Ovary (tissue), 9 donors: ENCODE measurements around the gene CELF3. TPM values are rescaled to one million over a fixed set of nuclear protein-coding genes. Genes with fewer than 3 reads are reported as not detected.
"Not testable (repeated sequence)": the region's sequence is repeated elsewhere in the genome, so short reads cannot be mapped to it uniquely, and the experiment has no call there.

Source experiments
- DNase-seq, 5 donors: peaks; one replicate each; pipeline ENCODE4 v3.0.0-alpha.2; 2019 to 2020
- H3K27ac ChIP-seq, 2 donors: fragments of 200-600 bp; one replicate each; pipeline versions ENCODE4 v1.5.1 to v1.8.0; 2019 to 2022
- H3K27me3 ChIP-seq: fragments of 200-600 bp; one replicate; pipeline ENCODE4 v1.8.0; 2022
- H3K36me3 ChIP-seq: fragments of 200-600 bp; sonication (generic); one replicate; pipeline ENCODE4 v1.5.1; 2019
- H3K4me1 ChIP-seq: one replicate; pipeline ENCODE4 v1.8.1; 2013; ENCODE audit warnings: mild to moderate bottlenecking, moderate library complexity; ENCODE audit not compliant: insufficient read depth
- H3K4me3 ChIP-seq: fragments of 200-600 bp; sonication (generic); one replicate; pipeline ENCODE4 v1.5.1; 2017
- H3K9me3 ChIP-seq, 2 donors: fragments of 200-600 bp in 1 of 2; sonication (generic) in 1 of 2; one replicate each; pipeline versions ENCODE4 v1.5.1 to v1.8.1; 2013 to 2019; ENCODE audit warnings: mild to moderate bottlenecking in 1 of 2, moderate library complexity in 1 of 2
- CTCF ChIP-seq, 3 donors: fragments of 450-650 bp in 2 of 3; fragments of 200-600 bp in 1 of 3; IDR thresholded peaks; one replicate each; pipeline versions ENCODE4 v1.5.1 to v1.8.0; 2016 to 2022; ENCODE audit warnings: antibody characterized with exemption in 3 of 3, mild to moderate bottlenecking in 1 of 3
- EP300 ChIP-seq: sonication (generic); formaldehyde crosslinking; IDR thresholded peaks from one replicate; pipeline ENCODE4 v1.6.1; 2017; ENCODE audit warnings: antibody characterized with exemption
- POLR2A ChIP-seq: fragments of 450-650 bp; IDR thresholded peaks from one replicate; pipeline ENCODE4 v1.6.1; 2017; ENCODE audit warnings: antibody characterized with exemption, mild to moderate bottlenecking, moderate library complexity
- WGBS, 3 donors: extraction: QIAGEN DNeasy Blood & Tissue Kit in 1 of 3; methylation state at CpG; one replicate each; pipeline versions ENCODE4 v1.1.5 to v1.1.7; 2013 to 2017; 5-methylcytosine and 5-hydroxymethylcytosine counted together
- intact Hi-C, 4 donors: fragments of 100-400 bp; cut with DNase I; formaldehyde crosslinking; loops; one replicate each; pipeline versions ENCODE4 v1.11.0 to v1.15.1; 2022 to 2023
- polyA plus RNA-seq, 2 donors: library from polyadenylated mRNA; stranded (reverse); fragments of 200-250 nt in 1 of 2; fragments of 350-450 nt in 1 of 2; fragmentation: Illumina TruSeq in 1 of 2; extraction: RNeasy Lipid Tissue Mini Kit (QIAGEN cat#74804) in 1 of 2; gene quantifications; one replicate each; pipeline ENCODE4 v1.2.3, GENCODE V29; 2013 to 2014
- total RNA-seq, 7 donors: library from RNA; depleted of rRNA in 2 of 7; stranded (reverse); fragments of >200 nt in 2 of 7; fragmentation: NEBNext Ultra II Directional in 3 of 7; extraction: Animal tissue kit (Norgen Biotek cat#: 25700) in 3 of 7; gene quantifications; one replicate each; pipeline versions ENCODE4 v1.1.0 to v1.2.4, GENCODE V29; 2016 to 2023
- donor health status: DM: no; HTN: no; CAD: no; lungs with moderate emphysema.
- donor health status: DM: no; HTN: no; CAD: no.
- donor health status: Bipolar disorder and iron deficiency.
- donor health status: DM: yes; HTN: yes; CAD: no.
- donor health status: DM: no; HTN: no; CAD: no.
- donor health status: DM: yes; HTN: yes; CAD: no.

CELF3 gene
- total and polyA plus RNA-seq, 9 donors: 0.57 TPM; not detected in 8

- DNase-seq: no peak
- Histone ChIP-seq H3K4me3 (no peak overlapping the region), H3K36me3 (no peaks in the 10 kb centered on the region), H3K4me1 (no peaks in the 10 kb centered on the region), H3K27ac (no peak overlapping the region), H3K9me3 (no peaks in the 10 kb centered on the region), H3K27me3 (no peaks in the 10 kb centered on the region)
- WGBS, 3 donors: 35 to 44% (median 39%) methylated on average over 3 of the region's 3 CpGs
- TF ChIP-seq EP300 (no peak), POLR2A (no peak)
- intact Hi-C loops: no loop called here
These were observed 35.8 kb downstream of the CELF3 start for GRCh38 chr1:151680826-151681225.

GRCh38 chr1:151680391-151680790 lies 36.2 kb downstream of the CELF3 start:
- intact Hi-C loops: no loop called here
- H3K4me1 ChIP-seq: no peaks in the 10 kb centered on the region
- no peaks in the 10 kb centered on the region for H3K36me3 ChIP-seq
- 76 to 89% (median 89%) methylated on average over 4 of the region's 4 CpGs for WGBS, 3 donors
- no peak for DNase-seq
- no peaks in the 10 kb centered on the region for H3K27me3 ChIP-seq
- TF ChIP-seq CTCF (IDR thresholded peaks at IDR 0.05) (no peak), EP300 (no peak), POLR2A (no peak)
- H3K4me3 ChIP-seq: no peak overlapping the region
- H3K27ac ChIP-seq: no peak overlapping the region
- no peaks in the 10 kb centered on the region for H3K9me3 ChIP-seq

GRCh38 chr1:151673407-151673806 lies 43.2 kb downstream of the CELF3 start:
- 70 to 77% (median 75%) methylated on average over 1 of the region's 1 CpG for WGBS, 3 donors
- DNase-seq: no peak
- intact Hi-C loops: no loop called here
- Histone ChIP-seq H3K27me3 (no peaks in the 10 kb centered on the region), H3K27ac (no peak overlapping the region), H3K9me3 (peaks cover 0 to 5% of the 10 kb centered on the region in 2 donors), H3K4me1 (no peaks in the 10 kb centered on the region), H3K36me3 (no peaks in the 10 kb centered on the region), H3K4me3 (no peak overlapping the region)
- TF ChIP-seq EP300 (no peak), POLR2A (no peak), CTCF (IDR thresholded peaks at IDR 0.05) (no peak)

- H3K27me3 ChIP-seq, H3K27ac ChIP-seq, DNase-seq, intact Hi-C loops, H3K9me3 ChIP-seq, H3K4me1 ChIP-seq, H3K36me3 ChIP-seq, H3K4me3 ChIP-seq: not testable (repeated sequence)
- 90 to 91% (median 90%) methylated on average over 2 of the region's 2 CpGs for WGBS, 3 donors
These were observed 46.4 kb downstream of the CELF3 start for GRCh38 chr1:151670036-151670675.

- H3K27me3 ChIP-seq: no peaks in the 10 kb centered on the region
- peaks cover 0 to 5% of the 10 kb centered on the region in 2 donors for H3K9me3 ChIP-seq
- no peak overlapping the region for H3K4me3 ChIP-seq
- no peak overlapping the region for H3K27ac ChIP-seq
- DNase-seq: no peak
- TF ChIP-seq CTCF (IDR thresholded peaks at IDR 0.05): no peak
- H3K36me3 ChIP-seq: no peaks in the 10 kb centered on the region
- no peaks in the 10 kb centered on the region for H3K4me1 ChIP-seq
- intact Hi-C loops: no loop called here
- WGBS, 3 donors: 86 to 95% (median 88%) methylated on average over 3 of the region's 3 CpGs
These were observed 48.5 kb downstream of the CELF3 start for GRCh38 chr1:151668090-151668489.
